IMR-90 (cell line): ENCODE data around the gene ATG7. TPM values are rescaled to one million over a fixed set of nuclear protein-coding genes. Genes with fewer than 3 reads are reported as not detected.
A peak's percentile ranks its signal among the peaks of the same experiment; 100 is the strongest.

Experiments used
- ATAC-seq: fragments of 200-7000 bp; cut with Tn5 transposase; 2 replicates; pipeline ENCODE4 v1.9.1; 2020; ENCODE audit warnings: low read depth, mild to moderate bottlenecking, moderate library complexity
- BruUV-seq: library from RNA; stranded (reverse); fragments of 400-500 nt; replicated peaks from 2 replicates; lab custom pipeline; 2021; lab: Mats Ljungman, UMichigan
- CTCF ChIA-PET: fragments of 300-600 bp; formaldehyde crosslinking; extraction: SDS; loops from one replicate; lab custom pipeline; 2021; ENCODE audit warnings: antibody characterized with exemption; lab: Yijun Ruan, JAX
- POLR2A ChIA-PET: fragments of 300-600 bp; sonication (Branson Sonifier 250); formaldehyde crosslinking; loops from one replicate; lab custom pipeline; 2022; ENCODE audit warnings: antibody characterized with exemption; ENCODE audit not compliant: unreplicated experiment; lab: Charles Lee
- DNase-seq: peaks from one replicate; pipeline ENCODE4 v3.0.0; 2013
- H2AFZ ChIP-seq: replicated peaks from 2 replicates; pipeline ENCODE3; 2013; ENCODE audit warnings: low read length, mild to moderate bottlenecking; ENCODE audit not compliant: poor library complexity
- H2AK5ac ChIP-seq: 2 replicates; pipeline ENCODE4 v1.6.1; 2013; ENCODE audit warnings: low read depth, low read length, inconsistent platforms
- H2AK9ac ChIP-seq: replicated peaks from 2 replicates; pipeline ENCODE3; 2013; ENCODE audit warnings: mild to moderate bottlenecking, low read depth, low read length, moderate library complexity; ENCODE audit not compliant: poor library complexity
- H2BK120ac ChIP-seq: 2 replicates; pipeline ENCODE4 v1.6.1; 2013; ENCODE audit warnings: low read depth, low read length, inconsistent platforms
- H2BK15ac ChIP-seq: 3 replicates; pipeline ENCODE4 v1.6.1; 2013; ENCODE audit warnings: low read depth, low read length, inconsistent platforms
- H2BK20ac ChIP-seq: 2 replicates; pipeline ENCODE4 v1.6.1; 2013; ENCODE audit warnings: low read depth, mild to moderate bottlenecking, inconsistent platforms, low read length, moderate library complexity
- H2BK5ac ChIP-seq: 2 replicates; pipeline ENCODE4 v1.6.1; 2013; ENCODE audit warnings: mild to moderate bottlenecking, low read depth, low read length, inconsistent platforms; ENCODE audit not compliant: poor library complexity, severe bottlenecking
- H3K14ac ChIP-seq: replicated peaks from 2 replicates; pipeline ENCODE4 v1.6.1; 2013; ENCODE audit warnings: low read depth, low read length, inconsistent platforms
- H3K18ac ChIP-seq: 2 replicates; pipeline ENCODE4 v1.6.1; 2013; ENCODE audit warnings: low read depth, low read length, control low read depth
- H3K23ac ChIP-seq: 2 replicates; pipeline ENCODE4 v1.6.1; 2013; ENCODE audit warnings: low read depth, low read length, inconsistent platforms
- H3K27ac ChIP-seq: 2 replicates; pipeline ENCODE4 v1.5.1; 2013; ENCODE audit warnings: mild to moderate bottlenecking, control low read depth, low read length; ENCODE audit not compliant: insufficient read depth
- H3K27me3 ChIP-seq: 2 replicates; pipeline ENCODE4 v1.6.1; 2013; ENCODE audit warnings: low read length; ENCODE audit not compliant: control insufficient read depth, insufficient read depth
- H3K36me3 ChIP-seq: 2 replicates; pipeline ENCODE4 v1.6.1; 2013; ENCODE audit warnings: low read length, mixed read lengths; ENCODE audit not compliant: control insufficient read depth, insufficient read depth
- H3K4ac ChIP-seq: 2 replicates; pipeline ENCODE4 v1.6.1; 2013; ENCODE audit warnings: low read depth, low read length, inconsistent platforms
- H3K4me1 ChIP-seq: 2 replicates; pipeline ENCODE4 v1.6.1; 2013; ENCODE audit warnings: low read length, mixed read lengths; ENCODE audit not compliant: control insufficient read depth, insufficient read depth
- H3K4me2 ChIP-seq: 2 replicates; pipeline ENCODE4 v1.6.1; 2013; ENCODE audit warnings: low read depth, mild to moderate bottlenecking, control low read depth, low read length, moderate library complexity
- H3K4me3 ChIP-seq: 2 replicates; pipeline ENCODE4 v1.5.1; 2013; ENCODE audit warnings: low read depth, mild to moderate bottlenecking, control low read depth, low read length, moderate library complexity; ENCODE audit not compliant: insufficient read depth
- H3K56ac ChIP-seq: 2 replicates; pipeline ENCODE4 v1.6.1; 2013; ENCODE audit warnings: low read length, inconsistent platforms; ENCODE audit not compliant: insufficient read depth; ENCODE audit errors: extremely low read depth
- H3K79me1 ChIP-seq, 2 experiments: 2 replicates each; pipeline ENCODE4 v1.6.1; 2013; ENCODE audit warnings: low read length in 2 of 2, inconsistent platforms in 1 of 2, low read depth in 1 of 2
- H3K9ac ChIP-seq: 2 replicates; pipeline ENCODE4 v1.6.1; 2013; ENCODE audit warnings: low read depth, low read length, control low read depth
- H3K9me1 ChIP-seq: 2 replicates; pipeline ENCODE4 v1.6.1; 2013; ENCODE audit warnings: low read length, inconsistent platforms; ENCODE audit not compliant: insufficient read depth
- H3K9me3 ChIP-seq: 2 replicates; pipeline ENCODE4 v1.6.1; 2013; ENCODE audit warnings: low read length; ENCODE audit not compliant: control insufficient read depth, insufficient read depth
- H4K20me1 ChIP-seq: 2 replicates; pipeline ENCODE4 v1.6.1; 2013; ENCODE audit warnings: low read length, inconsistent platforms; ENCODE audit not compliant: insufficient read depth
- H4K5ac ChIP-seq: 2 replicates; pipeline ENCODE4 v1.6.1; 2013; ENCODE audit warnings: mild to moderate bottlenecking, low read depth, low read length, control low read depth
- H4K8ac ChIP-seq, 2 experiments: 2 replicates each; pipeline ENCODE4 v1.6.1; 2013; ENCODE audit warnings: low read depth in 2 of 2, low read length in 2 of 2, control low read depth in 1 of 2, inconsistent platforms in 1 of 2
- H4K91ac ChIP-seq: 2 replicates; pipeline ENCODE4 v1.6.1; 2013; ENCODE audit warnings: low read depth, low read length, inconsistent platforms; ENCODE audit not compliant: insufficient read depth
- CEBPB ChIP-seq: IDR thresholded peaks from 2 replicates; pipeline ENCODE4 v1.6.1; 2012; ENCODE audit warnings: low read depth, low read length, improper control_type of control experiment
- CHD1 ChIP-seq: IDR thresholded peaks from 2 replicates; pipeline ENCODE4 v1.6.1; 2012; ENCODE audit warnings: low read depth, low read length, improper control_type of control experiment
- MAFK ChIP-seq: IDR thresholded peaks from 2 replicates; pipeline ENCODE4 v1.6.1; 2012; ENCODE audit warnings: low read depth, low read length, improper control_type of control experiment
- MAZ ChIP-seq: IDR thresholded peaks from 2 replicates; pipeline ENCODE4 v1.6.1; 2012; ENCODE audit warnings: low read depth, mild to moderate bottlenecking, low read length, improper control_type of control experiment, moderate library complexity, borderline replicate concordance
- POLR2A ChIP-seq: IDR thresholded peaks from 2 replicates; pipeline ENCODE4 v1.6.1; 2012; ENCODE audit warnings: mild to moderate bottlenecking, low read depth, low read length
- RAD21 ChIP-seq: IDR thresholded peaks from 2 replicates; pipeline ENCODE4 v1.6.1; 2012; ENCODE audit warnings: low read length, improper control_type of control experiment
- RCOR1 ChIP-seq: IDR thresholded peaks from 2 replicates; pipeline ENCODE4 v1.6.1; 2012; ENCODE audit warnings: mild to moderate bottlenecking, low read length, improper control_type of control experiment; ENCODE audit not compliant: insufficient replicate concordance
- SMC3 ChIP-seq: fragments of 150-350 bp; IDR thresholded peaks from 2 replicates; pipeline ENCODE4 v1.6.1; 2016; ENCODE audit warnings: low read depth, mild to moderate bottlenecking, antibody characterized with exemption, low read length, moderate library complexity
- WGBS, 2 experiments: methylation state at CpG; one replicate each; pipeline versions ENCODE4 v1.1.5 to v1.1.7; 2013; ENCODE audit warnings: missing lambda C conversion rate in 2 of 2; ENCODE audit not compliant: insufficient read length in 1 of 2; ENCODE audit errors: extremely low coverage in 2 of 2; 5-methylcytosine and 5-hydroxymethylcytosine counted together
- dilution Hi-C: fragments of 300-500 bp; cut with HindIII; formaldehyde crosslinking; loops from one replicate; pipeline ENCODE4 v1.14.3; 2018; ENCODE audit warnings: low sequenced_read_pairs; ENCODE audit not compliant: unreplicated experiment
- in situ Hi-C: fragments of 300-500 bp; cut with MboI; formaldehyde crosslinking; loops from 3 replicates; pipeline ENCODE4 v1.14.3; 2019; ENCODE audit warnings: low sequenced_read_pairs, inconsistent platforms, mixed read lengths
- intact Hi-C: fragments of 100-400 bp; cut with micrococcal nuclease; formaldehyde crosslinking; loops from 2 replicates; pipeline ENCODE4 v1.10.0; 2022
- polyA plus RNA-seq, 3 experiments: library from polyadenylated mRNA; depleted of rRNA; stranded (reverse); fragments of >200 nt; gene quantifications; 2 replicates each; pipeline ENCODE4 v1.2.3, GENCODE V29; 2012; ENCODE audit warnings: low replicate concordance in 1 of 3
- total RNA-seq: library from RNA; depleted of rRNA; stranded (reverse); fragments of >200 nt; gene quantifications from 2 replicates; pipeline ENCODE4 v1.2.3, GENCODE V29; 2012

The ATG7 gene
- total and polyA plus RNA-seq, 2 of the 4 experiments (the other 2 are of a cell fraction): 15.6 to 51.4 TPM

DNA sequence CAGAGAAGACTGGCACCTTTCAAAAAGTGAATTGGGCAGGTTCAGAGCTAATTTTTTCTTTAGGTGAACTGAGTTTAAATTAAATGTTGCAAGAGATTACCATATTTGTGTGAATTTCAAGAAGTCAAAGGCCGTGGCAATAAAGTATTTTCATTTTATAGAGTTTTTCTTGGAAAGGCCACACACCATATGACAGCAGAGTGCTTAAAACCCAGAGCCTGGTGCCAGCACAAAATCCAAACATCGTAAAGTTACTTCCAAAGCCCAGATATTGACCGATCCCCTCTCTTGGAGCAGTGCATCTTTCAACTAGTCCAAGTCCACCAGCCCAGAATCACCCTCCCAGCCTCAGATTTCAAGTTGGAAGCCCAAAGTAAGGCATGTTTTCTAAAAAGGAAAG, 207.0 kb downstream of the ATG7 start:
- Histone ChIP-seq H4K5ac (no peak overlapping the region), H3K23ac (no peak overlapping the region), H3K4me1 (peaks cover 15% of the 10 kb centered on the region), H3K18ac (0 out of 2 replicates have a peak overlapping the region, but pooled peaks have one; percentile 49), H3K79me1 (peaks cover 0 to 29% of the 10 kb centered on the region in 2 experiments; a peak in 1 of 4 replicates), H2AFZ (no peak overlapping the region), H2BK120ac (peak overlapping the region; percentile 28; the same call in 1 of the 2 replicates), H2BK15ac (no peak overlapping the region), H3K9me1 (peaks cover 4% of the 10 kb centered on the region; the same call in 1 of the 2 replicates), H3K14ac (no peak overlapping the region), H3K9me3 (no peaks in the 10 kb centered on the region), H2BK20ac (peak overlapping the region; percentile 52), H2BK5ac (peak overlapping the region; percentile 96), H3K9ac (no peak overlapping the region), H4K8ac (no peak overlapping the region), H2AK5ac (no peak overlapping the region), H3K56ac (no peak overlapping the region), H3K36me3 (no peaks in the 10 kb centered on the region), H2AK9ac (no peak overlapping the region), H3K27me3 (no peaks in the 10 kb centered on the region), H4K20me1 (no peaks in the 10 kb centered on the region), H3K4me3 (no peak overlapping the region), H4K91ac (no peak overlapping the region; the same call in 1 of the 2 replicates), H3K4me2 (no peak overlapping the region), H3K4ac (no peak overlapping the region), H3K27ac (no peak overlapping the region)
- dilution Hi-C loops: no loop called here
- WGBS, 2 experiments: no CpG with 5 or more reads among the region's 3 CpGs
- intact Hi-C loops: no loop called here
- DNase-seq (no peak), ATAC-seq (no peak)
- POLR2A ChIA-PET: no interaction called here
- in situ Hi-C loops: no loop called here
- CTCF ChIA-PET: no interaction called here
- no TSS peak for BruUV-seq
- TF ChIP-seq CEBPB (no peak), RCOR1 (no peak), MAZ (no peak), SMC3 (no peak), POLR2A (no peak), MAFK (no peak), CHD1 (no peak), RAD21 (no peak)
